Caco-2 (cell line): Measurements from ENCODE around the gene ASB16. TPM values are rescaled to one million over a fixed set of nuclear protein-coding genes. Genes with fewer than 3 reads are reported as not detected.

Experiments used
- BruUV-seq: library from RNA; stranded (reverse); fragments of 400-500 nt; replicated peaks from 2 replicates; lab custom pipeline; 2021; lab: Mats Ljungman, UMichigan
- CTCF ChIA-PET: fragments of 300-600 bp; sonication (Branson Sonifier 250); formaldehyde crosslinking; loops from one replicate; lab custom pipeline; 2022; ENCODE audit warnings: antibody characterized with exemption; lab: Charles Lee
- POLR2A ChIA-PET: fragments of 300-600 bp; sonication (Branson Sonifier 250); formaldehyde crosslinking; loops from one replicate; lab custom pipeline; 2022; ENCODE audit warnings: antibody characterized with exemption; lab: Charles Lee
- DNase-seq, 2 experiments: peaks; one replicate each; pipeline versions ENCODE4 v3.0.0 to v3.0.0-alpha.2; 2020 to 2022
- H3K27me3 ChIP-seq: replicated peaks from 2 replicates; pipeline ENCODE4 v1.6.0; 2011; ENCODE audit warnings: low read length; ENCODE audit not compliant: control insufficient read depth, insufficient read depth
- H3K36me3 ChIP-seq: 2 replicates; pipeline ENCODE4 v1.5.1; 2011; ENCODE audit warnings: low read length; ENCODE audit not compliant: control insufficient read depth, insufficient read depth
- H3K4me1 ChIP-seq: fragments of 250-450 bp; sonication (Bioruptor Pico); 2 replicates; pipeline ENCODE4 v1.5.1; 2020; ENCODE audit warnings: mild to moderate bottlenecking
- H3K4me3 ChIP-seq: 2 replicates; pipeline ENCODE4 v1.5.1; 2011; ENCODE audit warnings: low read depth, mild to moderate bottlenecking, control low read depth, low read length
- H3K9me3 ChIP-seq: fragments of 250-450 bp; sonication (Bioruptor Pico); 2 replicates; pipeline ENCODE4 v1.5.1; 2020; ENCODE audit warnings: mild to moderate bottlenecking, moderate library complexity
- H3K27ac Mint-ChIP-seq: one replicate; pipeline ENCODE4 v1.8.0; 2022; ENCODE audit warnings: mixed read lengths; ENCODE audit not compliant: unreplicated experiment
- H3K27me3 Mint-ChIP-seq: one replicate; pipeline ENCODE4 v1.8.0; 2022; ENCODE audit warnings: mixed read lengths; ENCODE audit not compliant: insufficient read depth, unreplicated experiment
- H3K36me3 Mint-ChIP-seq: one replicate; pipeline ENCODE4 v1.8.0; 2022; ENCODE audit warnings: mild to moderate bottlenecking, mixed read lengths; ENCODE audit not compliant: insufficient read depth, unreplicated experiment
- H3K4me1 Mint-ChIP-seq: one replicate; pipeline ENCODE4 v1.8.0; 2022; ENCODE audit warnings: low read depth, mixed read lengths; ENCODE audit not compliant: unreplicated experiment
- H3K4me3 Mint-ChIP-seq: one replicate; pipeline ENCODE4 v1.8.0; 2022; ENCODE audit warnings: mild to moderate bottlenecking, moderate library complexity, mixed read lengths; ENCODE audit not compliant: unreplicated experiment
- H3K9me3 Mint-ChIP-seq: one replicate; pipeline ENCODE4 v1.8.0; 2022; ENCODE audit warnings: mixed read lengths; ENCODE audit not compliant: unreplicated experiment
- CTCF ChIP-seq, 2 experiments: fragments of 200-600 bp in 1 of 2; IDR thresholded peaks; 1 replicate in 1 of 2; 2 replicates in 1 of 2; pipeline versions ENCODE4 v1.5.1 to v1.8.0; 2011 to 2022; ENCODE audit warnings: antibody characterized with exemption in 1 of 2, control low read depth in 1 of 2, inconsistent platforms in 1 of 2, low read depth in 1 of 2, low read length in 1 of 2, mild to moderate bottlenecking in 1 of 2, moderate library complexity in 1 of 2; ENCODE audit not compliant: insufficient read depth in 1 of 2, severe bottlenecking in 1 of 2, unreplicated experiment in 1 of 2
- intact Hi-C: fragments of 100-400 bp; cut with micrococcal nuclease; formaldehyde crosslinking; loops from one replicate; pipeline ENCODE4 v1.10.0; 2022; ENCODE audit not compliant: unreplicated experiment
- total RNA-seq: library from RNA; stranded (reverse); gene quantifications from 2 replicates; pipeline ENCODE4 v1.2.3, GENCODE V29; 2022

The ASB16 gene
- total RNA-seq, 1 experiment from 2014 or later = not detected

- peaks cover 12% of the 10 kb centered on the region for H3K4me1 Mint-ChIP-seq
- peaks cover 2% of the 10 kb centered on the region for H3K36me3 ChIP-seq
- no peaks in the 10 kb centered on the region for H3K27me3 Mint-ChIP-seq
- ChIA-PET CTCF (interaction anchor here (0.6 kb wide), 1 partner anchor 305 kb away, joined by 10 read pairs; no protein-coding TSS in a partner anchor), POLR2A (interaction anchor here (0.6 kb wide), 1 partner anchor 814 kb away, joined by 3 read pairs; no protein-coding TSS in a partner anchor)
- H3K4me3 ChIP-seq = no peak overlapping the region
- no peak overlapping the region for H3K4me3 Mint-ChIP-seq
- H3K27ac Mint-ChIP-seq = no peak overlapping the region
- peaks cover 52% of the 10 kb centered on the region for H3K36me3 Mint-ChIP-seq
- BruUV-seq = no TSS peak
- H3K9me3 ChIP-seq = no peaks in the 10 kb centered on the region
- H3K9me3 Mint-ChIP-seq = no peaks in the 10 kb centered on the region
- TF ChIP-seq CTCF (IDR thresholded peaks at IDR 0.05; ENCODE audit: insufficient read depth in 1 of 2, low read depth in 1 of 2, low read length in 1 of 2, severe bottlenecking in 1 of 2, unreplicated experiment in 1 of 2) = no peak
- intact Hi-C loops = no loop called here
- no peak for DNase-seq
- H3K4me1 ChIP-seq = no peaks in the 10 kb centered on the region
- H3K27me3 ChIP-seq = no peaks in the 10 kb centered on the region
Observed at GRCh38 chr17:44207319-44207718, 36.8 kb downstream of the ASB16 start.

- Mint-ChIP-seq H3K27me3 (no peaks in the 10 kb centered on the region), H3K27ac (no peak overlapping the region), H3K4me1 (peaks cover 12% of the 10 kb centered on the region), H3K36me3 (peaks cover 55% of the 10 kb centered on the region), H3K4me3 (no peak overlapping the region), H3K9me3 (no peaks in the 10 kb centered on the region)
- peaks cover 2% of the 10 kb centered on the region for H3K36me3 ChIP-seq
- ChIA-PET POLR2A (no interaction called here), CTCF (no interaction called here)
- H3K4me1 ChIP-seq = no peaks in the 10 kb centered on the region
- BruUV-seq = no TSS peak
- no peak for TF ChIP-seq CTCF (IDR thresholded peaks at IDR 0.05; ENCODE audit: insufficient read depth in 1 of 2, low read depth in 1 of 2, low read length in 1 of 2, severe bottlenecking in 1 of 2, unreplicated experiment in 1 of 2)
- no peaks in the 10 kb centered on the region for H3K27me3 ChIP-seq
- no peak for DNase-seq
- H3K4me3 ChIP-seq = no peak overlapping the region
- H3K9me3 ChIP-seq = no peaks in the 10 kb centered on the region
- intact Hi-C loops = no loop called here
Observed at GRCh38 chr17:44207743-44208142, 37.2 kb downstream of the ASB16 start.

GRCh38 chr17:44209786-44210341 is 39.4 kb downstream of the ASB16 start:
- Histone ChIP-seq H3K4me1 (no peaks in the 10 kb centered on the region), H3K36me3 (peaks cover 5% of the 10 kb centered on the region), H3K27me3 (no peaks in the 10 kb centered on the region), H3K9me3 (no peaks in the 10 kb centered on the region), H3K4me3 (no peak overlapping the region)
- no peak for DNase-seq
- H3K9me3 Mint-ChIP-seq = no peaks in the 10 kb centered on the region
- H3K4me1 Mint-ChIP-seq = no peaks in the 10 kb centered on the region
- TSS peak; percentile 9 for BruUV-seq
- TF ChIP-seq CTCF (IDR thresholded peaks at IDR 0.05; ENCODE audit: insufficient read depth in 1 of 2, low read depth in 1 of 2, low read length in 1 of 2, severe bottlenecking in 1 of 2, unreplicated experiment in 1 of 2) = no peak
- H3K4me3 Mint-ChIP-seq = no peak overlapping the region
- ChIA-PET CTCF (interaction anchor here (1.2 kb wide), 2 partner anchors 8 to 12 kb away, joined by 3 to 7 read pairs; no protein-coding TSS in a partner anchor), POLR2A (no interaction called here)
- H3K27ac Mint-ChIP-seq = no peak overlapping the region
- intact Hi-C loops = no loop called here
- H3K36me3 Mint-ChIP-seq = peaks cover 66% of the 10 kb centered on the region
- H3K27me3 Mint-ChIP-seq = no peaks in the 10 kb centered on the region
